ENCODE results near the gene NR5A1. TPM values are rescaled to one million over a fixed set of nuclear protein-coding genes. Genes with fewer than 3 reads are reported as not detected.

NR5A1 gene
- total RNA-seq, 6 experiments from 2014 or later, result not detected

GRCh38 chr9:124457887-124458431, 49.2 kb downstream of the NR5A1 start:
- Mint-ChIP-seq H3K27me3 (ENCODE audit: insufficient read depth) (peaks cover 22% of the 10 kb centered on the region), H3K36me3 (ENCODE audit: low read depth) (peaks cover 4% of the 10 kb centered on the region; the same call in 1 of the 2 replicates), H3K9me3 (no peaks in the 10 kb centered on the region; the same call in 1 of the 2 replicates), H3K4me1 (ENCODE audit: low read depth) (no peaks in the 10 kb centered on the region), H3K27ac (no peak overlapping the region), H3K4me3 (no peak overlapping the region)
- no peak for DNase-seq
- TF ChIP-seq CTCF (IDR thresholded peaks at IDR 0.05), result no peak

GRCh38 chr9:124457079-124457886, 49.9 kb downstream of the NR5A1 start:
- peaks cover 4% of the 10 kb centered on the region; the same call in 1 of the 2 replicates for H3K36me3 Mint-ChIP-seq (ENCODE audit: low read depth)
- H3K4me3 Mint-ChIP-seq, result no peak overlapping the region
- no peaks in the 10 kb centered on the region for H3K4me1 Mint-ChIP-seq (ENCODE audit: low read depth)
- H3K9me3 Mint-ChIP-seq, result no peaks in the 10 kb centered on the region
- no peak for TF ChIP-seq CTCF (IDR thresholded peaks at IDR 0.05)
- DNase-seq, result no peak
- H3K27ac Mint-ChIP-seq, result no peak overlapping the region
- peaks cover 21% of the 10 kb centered on the region for H3K27me3 Mint-ChIP-seq (ENCODE audit: insufficient read depth)

- Mint-ChIP-seq H3K27ac (no peak overlapping the region), H3K9me3 (no peaks in the 10 kb centered on the region), H3K36me3 (ENCODE audit: low read depth) (peaks cover 4% of the 10 kb centered on the region; the same call in 1 of the 2 replicates), H3K4me3 (no peak overlapping the region), H3K4me1 (ENCODE audit: low read depth) (no peaks in the 10 kb centered on the region), H3K27me3 (ENCODE audit: insufficient read depth) (peaks cover 15% of the 10 kb centered on the region)
- DNase-seq, result no peak
- TF ChIP-seq CTCF (IDR thresholded peaks at IDR 0.05), result no peak
Observed at GRCh38 chr9:124456341-124457078, 50.7 kb downstream of the NR5A1 start.

GRCh38 chr9:124455820-124456219, 51.4 kb downstream of the NR5A1 start:
- TF ChIP-seq CTCF (IDR thresholded peaks at IDR 0.05), result no peak
- DNase-seq, result no peak
- Mint-ChIP-seq H3K27ac (no peak overlapping the region), H3K27me3 (ENCODE audit: insufficient read depth) (peaks cover 18% of the 10 kb centered on the region), H3K9me3 (no peaks in the 10 kb centered on the region), H3K4me3 (no peak overlapping the region), H3K36me3 (ENCODE audit: low read depth) (peaks cover 4% of the 10 kb centered on the region; the same call in 1 of the 2 replicates), H3K4me1 (ENCODE audit: low read depth) (no peaks in the 10 kb centered on the region)

- DNase-seq, result no peak
- H3K27ac Mint-ChIP-seq, result no peak overlapping the region
- no peak overlapping the region for H3K4me3 Mint-ChIP-seq
- TF ChIP-seq CTCF (IDR thresholded peaks at IDR 0.05), result no peak
- H3K9me3 Mint-ChIP-seq, result no peaks in the 10 kb centered on the region
- H3K4me1 Mint-ChIP-seq (ENCODE audit: low read depth), result no peaks in the 10 kb centered on the region
- H3K36me3 Mint-ChIP-seq (ENCODE audit: low read depth), result no peaks in the 10 kb centered on the region
- peaks cover 18% of the 10 kb centered on the region for H3K27me3 Mint-ChIP-seq (ENCODE audit: insufficient read depth)
Observed at GRCh38 chr9:124454791-124455443, 52.3 kb downstream of the NR5A1 start.

All from HFFc6 (cell line).